HepG2 (cell line): ENCODE data around the gene AXDND1. TPM values are rescaled to one million over a fixed set of nuclear protein-coding genes. Genes with fewer than 3 reads are reported as not detected.

Experiments used
- ATAC-seq: fragments of 200-7000 bp; cut with Tn5 transposase; 3 replicates; pipeline ENCODE4 v1.9.1; 2020; ENCODE audit warnings: mild to moderate bottlenecking, moderate library complexity
- BruUV-seq: library from RNA; stranded (reverse); fragments of 400-500 nt; replicated peaks from 2 replicates; lab custom pipeline; 2021; lab: Mats Ljungman, UMichigan
- CTCF ChIA-PET: fragments of 300-600 bp; formaldehyde crosslinking; extraction: SDS; loops from one replicate; lab custom pipeline; 2021; ENCODE audit warnings: low total read pairs, inconsistent platforms, low intra/inter-chr PET ratio; lab: Yijun Ruan, JAX
- POLR2A ChIA-PET: fragments of 350-600 bp; sonication (Branson Sonifier 250); formaldehyde crosslinking; loops from one replicate; lab custom pipeline; 2020; ENCODE audit warnings: antibody characterized with exemption, inconsistent platforms; lab: Yijun Ruan, JAX
- DNase-seq: peaks from one replicate; pipeline ENCODE4 v3.0.0-alpha.2; 2015; ENCODE audit warnings: low spot score
- FAIRE-seq: peaks from 3 replicates; lab custom pipeline; 2011; peaks lifted over from hg19 to GRCh38; lab: Jason Lieb, UNC
- H2AFZ ChIP-seq: one replicate; pipeline ENCODE4 v1.6.1; 2011; ENCODE audit warnings: low read length, inconsistent platforms
- H3K27ac ChIP-seq: fragments of 300-600 bp; 3 replicates; pipeline ENCODE4 v1.8.0; 2011; ENCODE audit warnings: mixed run types, mild to moderate bottlenecking, mixed read lengths, low read length, inconsistent platforms; ENCODE audit not compliant: insufficient read depth; ENCODE audit errors: extremely low read length
- H3K27me3 ChIP-seq, 2 experiments: fragments of 200-600 bp in 1 of 2; 2 replicates in 1 of 2; 3 replicates in 1 of 2; pipeline versions ENCODE4 v1.6.0 to v1.8.0; 2011; ENCODE audit warnings: low read length in 2 of 2, mild to moderate bottlenecking in 2 of 2, moderate library complexity in 2 of 2, inconsistent platforms in 1 of 2; ENCODE audit not compliant: insufficient read depth in 2 of 2, control insufficient read depth in 1 of 2
- H3K36me3 ChIP-seq, 2 experiments: fragments of 200-600 bp in 1 of 2; replicated peaks in 1 of 2; 2 replicates in 1 of 2; 3 replicates in 1 of 2; pipeline versions ENCODE4 v1.5.1 to v1.8.0; 2011; ENCODE audit warnings: low read length in 2 of 2, inconsistent platforms in 1 of 2; ENCODE audit not compliant: insufficient read depth in 2 of 2, control insufficient read depth in 1 of 2
- H3K4me1 ChIP-seq: 2 replicates; pipeline ENCODE4 v1.5.1; 2012; ENCODE audit warnings: low read length, inconsistent platforms; ENCODE audit not compliant: insufficient read depth
- H3K4me2 ChIP-seq: 2 replicates; pipeline ENCODE4 v1.6.0; 2011; ENCODE audit warnings: low read depth, low read length, inconsistent platforms
- H3K4me3 ChIP-seq, 3 experiments: fragments of 200-600 bp in 1 of 3; sonication (generic), shearing (Covaris generic) in 1 of 3; replicated peaks in 1 of 3; 2 replicates each; pipeline ENCODE4 v1.5.1; 2011 to 2016; ENCODE audit warnings: low read length in 3 of 3, inconsistent platforms in 2 of 3, low read depth in 2 of 3, mild to moderate bottlenecking in 2 of 3, control low read depth in 1 of 3, mixed read lengths in 1 of 3; ENCODE audit not compliant: insufficient read depth in 1 of 3
- H3K79me2 ChIP-seq: one replicate; pipeline ENCODE4 v1.6.1; 2011; ENCODE audit warnings: low read length, inconsistent platforms; ENCODE audit not compliant: insufficient read depth
- H3K9ac ChIP-seq: 2 replicates; pipeline ENCODE4 v1.6.0; 2011; ENCODE audit warnings: mild to moderate bottlenecking, low read depth, low read length, inconsistent platforms; ENCODE audit not compliant: insufficient read depth
- H3K9me3 ChIP-seq: 2 replicates; pipeline ENCODE4 v1.5.1; 2012; ENCODE audit warnings: mild to moderate bottlenecking, low read length
- H4K20me1 ChIP-seq: 2 replicates; pipeline ENCODE4 v1.6.0; 2011; ENCODE audit warnings: inconsistent platforms, mild to moderate bottlenecking, low read length, moderate library complexity; ENCODE audit not compliant: insufficient read depth
- CEBPB ChIP-seq: IDR thresholded peaks from 2 replicates; pipeline ENCODE4 v1.6.1; 2011; ENCODE audit warnings: low read depth, low read length, improper control_type of control experiment, borderline replicate concordance
- DMTF1 ChIP-seq: sonication (generic); formaldehyde crosslinking; IDR thresholded peaks from 2 replicates; pipeline ENCODE4 v1.4.0; 2020; ENCODE audit warnings: mild to moderate bottlenecking, missing genetic modification reagents
- HINFP ChIP-seq: sonication (generic); formaldehyde crosslinking; IDR thresholded peaks from 2 replicates; pipeline ENCODE4 v1.4.0; 2020; ENCODE audit warnings: low read depth, mild to moderate bottlenecking, missing genetic modification reagents
- MTF1 ChIP-seq: sonication (generic); formaldehyde crosslinking; IDR thresholded peaks from 2 replicates; pipeline ENCODE4 v1.5.0; 2020; ENCODE audit warnings: missing genetic modification reagents
- NFIB ChIP-seq: sonication (generic); formaldehyde crosslinking; IDR thresholded peaks from 2 replicates; pipeline ENCODE4 v1.9.0; 2021; ENCODE audit warnings: missing genetic modification reagents, mild to moderate bottlenecking, borderline replicate concordance
- THAP11 ChIP-seq: IDR thresholded peaks from 2 replicates; pipeline ENCODE4 v1.6.1; 2016; ENCODE audit warnings: missing biosample characterization, missing genetic modification reagents
- ZBTB43 ChIP-seq: sonication (generic); formaldehyde crosslinking; conservative IDR thresholded peaks from 2 replicates; pipeline ENCODE4 v1.4.0; 2020; ENCODE audit warnings: missing genetic modification reagents
- ZFP62 ChIP-seq: sonication (generic); formaldehyde crosslinking; IDR thresholded peaks from 2 replicates; pipeline ENCODE4 v1.4.0; 2020; ENCODE audit warnings: missing genetic modification reagents
- ZNF160 ChIP-seq: sonication (generic); formaldehyde crosslinking; IDR thresholded peaks from 2 replicates; pipeline ENCODE4 v1.8.0; 2022; ENCODE audit warnings: mild to moderate bottlenecking, inconsistent platforms, missing genetic modification reagents
- ZNF350 ChIP-seq: sonication (generic); formaldehyde crosslinking; IDR thresholded peaks from 2 replicates; pipeline ENCODE4 v1.4.0; 2020; ENCODE audit warnings: mild to moderate bottlenecking, low read depth, missing genetic modification reagents, borderline replicate concordance
- ZNF468 ChIP-seq: sonication (generic); formaldehyde crosslinking; IDR thresholded peaks from 2 replicates; pipeline ENCODE4 v1.8.0; 2022; ENCODE audit warnings: mild to moderate bottlenecking, moderate library complexity, missing genetic modification reagents
- ZNF546 ChIP-seq: sonication (generic); formaldehyde crosslinking; conservative IDR thresholded peaks from 2 replicates; pipeline ENCODE4 v1.8.1; 2023; ENCODE audit warnings: mild to moderate bottlenecking, missing genetic modification reagents
- ZNF746 ChIP-seq: sonication (generic); formaldehyde crosslinking; IDR thresholded peaks from 2 replicates; pipeline ENCODE4 v1.8.0; 2022; ENCODE audit warnings: mild to moderate bottlenecking, missing genetic modification reagents
- ZNF792 ChIP-seq: IDR thresholded peaks from 2 replicates; pipeline ENCODE4 v1.6.1; 2016
- WGBS: methylation state at CpG from one replicate; pipeline ENCODE4 v1.1.6; 2017; ENCODE audit warnings: low lambda C conversion rate; 5-methylcytosine and 5-hydroxymethylcytosine counted together
- in situ Hi-C: cut with HindIII; loops from 2 replicates; pipeline ENCODE4 v1.10.0; 2017; ENCODE audit warnings: low pct_unique_long_range_greater_than_20kb; ENCODE audit not compliant: extremely low pct_ligation_motif_present
- intact Hi-C: fragments of 100-400 bp; cut with micrococcal nuclease; formaldehyde crosslinking; loops from one replicate; pipeline ENCODE4 v1.10.0; 2022; ENCODE audit not compliant: unreplicated experiment
- polyA plus RNA-seq, 8 experiments: library from polyadenylated mRNA; depleted of rRNA in 3 of 8; stranded (reverse) in 7 of 8; unstranded in 1 of 8; fragments of >200 nt; fragmentation: Illumina TruSeq in 4 of 8; extraction: Trizol in 4 of 8; gene quantifications; 2 replicates each; pipeline versions ENCODE4 v1.2.1 to v1.2.3, GENCODE V29; 2011 to 2016; ENCODE audit warnings: low read depth in 4 of 8, missing spikeins in 1 of 8, mixed read lengths in 1 of 8; ENCODE audit not compliant: insufficient read depth in 1 of 8
- total RNA-seq, 5 experiments: library from RNA; depleted of rRNA; stranded (reverse); fragments of >200 nt; fragmentation: Illumina TruSeq; extraction: Trizol; gene quantifications; 2 replicates each; pipeline ENCODE4 v1.2.3, GENCODE V29; 2016; ENCODE audit warnings: low read depth in 1 of 5

Gene AXDND1
- total and polyA plus RNA-seq, 2 of the 13 experiments (the other 11 are each of a cell fraction or from before 2014, with no cell fraction given), result 0.15 to 0.40 TPM

- ChIA-PET POLR2A (no interaction called here), CTCF (no interaction called here)
- H3K79me2 ChIP-seq, result no peaks in the 10 kb centered on the region
- no peaks in the 10 kb centered on the region for H3K4me1 ChIP-seq
- intact Hi-C loops (no loop called here), in situ Hi-C loops (loop anchor here (25.0 kb wide), 1 partner anchor 314 kb away; no protein-coding TSS in a partner anchor)
- no TSS peak for BruUV-seq
- H3K27ac ChIP-seq, result no peak overlapping the region
- H3K4me3 ChIP-seq, result no peak overlapping the region
- H3K36me3 ChIP-seq, result no peaks in the 10 kb centered on the region
- no peaks in the 10 kb centered on the region for H4K20me1 ChIP-seq
- DNase-seq, result no peak
- WGBS, result 37% methylated on average over 5 of the region's 5 CpGs
- peaks cover 0 to 27% of the 10 kb centered on the region in 2 experiments; a peak in 3 of 5 replicates for H3K27me3 ChIP-seq
- FAIRE-seq, result no peak
- H3K9ac ChIP-seq, result no peak overlapping the region
- H3K9me3 ChIP-seq, result no peaks in the 10 kb centered on the region
- ATAC-seq, result no peak
- TF ChIP-seq NFIB (CRISPR knock-in tag) (no peak), CEBPB (0 out of 2 replicates have a peak, but pooled peaks have one; percentile 26)
- H2AFZ ChIP-seq, result no peak overlapping the region
- H3K4me2 ChIP-seq, result no peak overlapping the region
These were observed 210.7 kb downstream of the AXDND1 start for GRCh38 chr1:179576509-179576908.

GRCh38 chr1:179583771-179584320, 218.1 kb downstream of the AXDND1 start:
- H3K36me3 ChIP-seq, result no peaks in the 10 kb centered on the region
- BruUV-seq, result no TSS peak
- H3K27ac ChIP-seq, result no peak overlapping the region
- H3K4me2 ChIP-seq, result no peak overlapping the region
- no peak for FAIRE-seq
- no peaks in the 10 kb centered on the region for H4K20me1 ChIP-seq
- no peak overlapping the region for H3K9ac ChIP-seq
- POLR2A ChIA-PET, result no interaction called here
- CTCF ChIA-PET, result no interaction called here
- no peak overlapping the region for H2AFZ ChIP-seq
- no peak for DNase-seq
- no peak for ATAC-seq
- no peaks in the 10 kb centered on the region for H3K4me1 ChIP-seq
- intact Hi-C loops (no loop called here), in situ Hi-C loops (loop anchor here (25.0 kb wide), 1 partner anchor 322 kb away; no protein-coding TSS in a partner anchor)
- peaks cover 0 to 15% of the 10 kb centered on the region in 2 experiments; a peak in 1 of 5 replicates for H3K27me3 ChIP-seq
- H3K79me2 ChIP-seq, result no peaks in the 10 kb centered on the region
- no peaks in the 10 kb centered on the region for H3K9me3 ChIP-seq
- H3K4me3 ChIP-seq, result no peak overlapping the region
- 3% methylated on average over 5 of the region's 5 CpGs for WGBS
- TF ChIP-seq ZNF160, result no peak
- TF ChIP-seq ZNF746 (CRISPR knock-in tag), result no peak
- no peak for TF ChIP-seq MTF1 (CRISPR knock-in tag)
- TF ChIP-seq HINFP (CRISPR knock-in tag), result no peak
- TF ChIP-seq ZNF546, result no peak
- no peak for TF ChIP-seq ZNF468 (CRISPR knock-in tag)
- TF ChIP-seq ZBTB43 (CRISPR knock-in tag), result no peak
- no peak for TF ChIP-seq THAP11 (CRISPR knock-in tag)
- no peak for TF ChIP-seq ZNF792 (CRISPR knock-in tag)
- no peak for TF ChIP-seq ZNF350 (CRISPR knock-in tag)
- TF ChIP-seq DMTF1 (CRISPR knock-in tag), result no peak
- TF ChIP-seq ZFP62 (CRISPR knock-in tag), result no peak
